Activated CD8-positive, alpha-beta T cell treated with anti-CD3 and anti-CD28 coated beads, Interleukin-2, amount 10 ng/mL, durations not matched to agents 7 days and 5 days (primary cell): ENCODE measurements around the gene RFFL. TPM values are rescaled to one million over a fixed set of nuclear protein-coding genes. Genes with fewer than 3 reads are reported as not detected.

Source experiments
- ATAC-seq: fragments of 150-1000 bp; cut with Tn5 transposase; one replicate; pipeline ENCODE4 v1.10.0; 2021; ENCODE audit warnings: moderate library complexity
- CTCF ChIA-PET: fragments of 350-600 bp; sonication (Branson Sonifier 250); formaldehyde crosslinking; loops from one replicate; lab custom pipeline; 2021; ENCODE audit warnings: antibody characterized with exemption; lab: Charles Lee
- POLR2A ChIA-PET: fragments of 350-600 bp; sonication (Branson Sonifier 250); formaldehyde crosslinking; loops from one replicate; lab custom pipeline; 2021; ENCODE audit warnings: antibody characterized with exemption; lab: Charles Lee
- DNase-seq: peaks from one replicate; pipeline ENCODE4 v3.0.0-alpha.2; 2020
- H3K27ac Mint-ChIP-seq: one replicate; pipeline ENCODE4 v1.8.0; 2021; ENCODE audit warnings: mild to moderate bottlenecking, mixed read lengths
- H3K27me3 Mint-ChIP-seq: one replicate; pipeline ENCODE4 v1.8.0; 2021; ENCODE audit warnings: low read depth, mixed read lengths
- H3K36me3 Mint-ChIP-seq: one replicate; pipeline ENCODE4 v1.8.0; 2021; ENCODE audit warnings: low read depth, mixed read lengths
- H3K4me1 Mint-ChIP-seq: one replicate; pipeline ENCODE4 v1.8.0; 2021; ENCODE audit warnings: low read depth, mixed read lengths
- H3K4me3 Mint-ChIP-seq: one replicate; pipeline ENCODE4 v1.8.0; 2021; ENCODE audit warnings: mild to moderate bottlenecking, mixed read lengths
- H3K9me3 Mint-ChIP-seq: one replicate; pipeline ENCODE4 v1.8.0; 2022; ENCODE audit warnings: mixed read lengths; ENCODE audit not compliant: insufficient read depth
- total RNA-seq, 2 experiments: library from RNA; stranded (reverse); gene quantifications; one replicate each; pipeline ENCODE4 v1.2.3, GENCODE V29; 2021

Gene RFFL
- total RNA-seq, 2 experiments from 2014 or later = 26.4 to 29.1 TPM

DNA sequence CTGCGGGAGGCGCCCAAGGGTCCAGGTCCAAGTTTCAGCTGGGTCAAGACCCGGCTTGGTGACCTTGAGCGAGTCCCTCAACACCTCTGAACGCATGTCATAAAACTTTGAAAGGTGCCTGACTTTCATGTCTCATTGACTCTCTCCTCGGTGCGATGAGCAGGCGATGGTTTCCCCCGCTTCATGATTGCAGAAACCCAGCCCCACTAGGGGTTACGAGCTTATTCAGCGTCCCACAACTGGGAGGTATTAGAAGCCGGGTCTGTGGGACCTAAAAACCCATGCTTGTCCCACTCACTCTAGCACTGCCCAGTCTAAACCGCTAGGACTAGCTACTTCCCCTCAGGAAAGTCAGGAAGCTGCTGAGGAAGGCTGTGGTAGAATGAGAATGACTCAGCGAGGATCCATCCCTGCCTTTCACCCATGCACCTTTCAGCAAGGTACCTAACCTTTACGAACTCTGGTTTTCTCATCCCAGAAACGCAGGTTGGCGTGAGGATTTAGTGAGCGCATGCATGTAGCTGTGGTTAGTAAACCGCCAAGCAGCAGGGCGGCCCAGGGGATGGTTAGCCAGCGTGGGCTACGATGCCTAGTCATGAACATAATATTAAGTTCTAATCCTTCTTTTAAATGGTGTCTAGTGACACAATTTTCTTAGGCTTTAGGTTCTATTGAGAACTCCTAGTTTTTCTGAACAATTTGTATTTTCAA lies 26.2 kb upstream of the RFFL start:
- CTCF ChIA-PET = interaction anchor here (0.7 to 5.9 kb wide), 33 partner anchors 8 to 675 kb away, joined by 3 to 62 read pairs (median 5); partner anchors contain the start of genes LIG3, RAD51D and RFFL
- peaks cover 5% of the 10 kb centered on the region for H3K36me3 Mint-ChIP-seq
- peak overlapping the region; percentile 76 for H3K4me3 Mint-ChIP-seq
- ATAC-seq (peak; percentile 41), DNase-seq (peak; percentile 63)
- POLR2A ChIA-PET = interaction anchor here (0.7 to 1.9 kb wide), 15 partner anchors 9 to 128 kb away, joined by 3 to 15 read pairs (median 4); partner anchors contain the start of genes CCT6B, RFFL and ZNF830
- peak overlapping the region; percentile 95 for H3K27ac Mint-ChIP-seq
- peaks cover 45% of the 10 kb centered on the region for H3K4me1 Mint-ChIP-seq
- no peaks in the 10 kb centered on the region for H3K9me3 Mint-ChIP-seq
- H3K27me3 Mint-ChIP-seq = no peaks in the 10 kb centered on the region

GRCh38 chr17:35088881-35089585 lies 25.5 kb upstream of the RFFL start:
- CTCF ChIA-PET = interaction anchor here (0.7 to 5.9 kb wide), 33 partner anchors 9 to 547 kb away, joined by 3 to 62 read pairs (median 6); partner anchors contain the start of genes LIG3, RAD51D and RFFL

GRCh38 chr17:35088356-35088880 lies 24.9 kb upstream of the RFFL start:
- Mint-ChIP-seq H3K4me1 (peaks cover 47% of the 10 kb centered on the region), H3K4me3 (peak overlapping the region; percentile 88), H3K36me3 (peaks cover 5% of the 10 kb centered on the region), H3K27me3 (no peaks in the 10 kb centered on the region), H3K9me3 (no peaks in the 10 kb centered on the region), H3K27ac (peak overlapping the region; percentile 86)
- no peak for ATAC-seq
- POLR2A ChIA-PET = interaction anchor here (0.7 to 1.6 kb wide), 8 partner anchors 9 to 74 kb away, joined by 3 to 10 read pairs (median 4); partner anchors contain the start of gene RFFL
- DNase-seq = peak; percentile 45
- CTCF ChIA-PET = interaction anchor here (1.0 to 2.8 kb wide), 9 partner anchors 25 to 107 kb away, joined by 3 to 54 read pairs (median 6); partner anchors contain the start of genes RAD51D and RFFL

More at GRCh38 chr17:35088881-35089585, 25.5 kb upstream of the RFFL start:
- Mint-ChIP-seq H3K27me3 (no peaks in the 10 kb centered on the region), H3K27ac (peak overlapping the region; percentile 95), H3K9me3 (no peaks in the 10 kb centered on the region), H3K4me1 (peaks cover 45% of the 10 kb centered on the region), H3K4me3 (peak overlapping the region; percentile 88), H3K36me3 (peaks cover 5% of the 10 kb centered on the region)
- ATAC-seq = peak; percentile 86
- POLR2A ChIA-PET = interaction anchor here (0.7 to 1.9 kb wide), 18 partner anchors 9 to 128 kb away, joined by 3 to 15 read pairs (median 4); partner anchors contain the start of genes CCT6B, RFFL and ZNF830
- DNase-seq = peak; percentile 91

DNA sequence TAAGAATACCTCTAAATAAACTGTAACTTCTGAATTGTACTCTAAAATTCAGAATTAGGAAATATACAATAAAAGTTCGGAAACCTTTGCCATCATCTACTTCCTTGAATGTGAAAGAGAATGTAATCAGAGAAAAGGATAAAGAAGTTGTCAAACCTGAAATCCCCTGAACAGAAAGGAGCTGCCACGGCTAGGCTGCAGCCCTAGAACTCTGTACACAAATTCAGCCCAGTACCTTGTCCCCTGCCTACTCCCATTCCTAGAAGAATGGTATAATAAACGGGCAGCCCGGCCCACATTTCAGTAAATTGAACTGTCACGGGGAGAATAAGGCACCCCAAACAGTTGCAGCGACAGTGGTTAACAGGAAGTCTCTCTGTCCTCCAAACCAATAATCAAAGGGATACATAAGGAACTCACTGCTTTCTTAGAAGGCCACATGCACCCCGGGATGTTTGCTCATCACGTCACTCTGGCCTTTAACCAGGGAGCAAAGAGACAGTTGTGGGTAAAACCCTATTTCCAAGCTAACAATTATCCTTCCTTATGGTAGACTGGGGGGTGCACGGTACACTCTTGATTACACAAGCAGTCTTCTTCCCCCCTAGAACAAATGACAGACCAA lies 24.3 kb upstream of the RFFL start:
- ATAC-seq (no peak), DNase-seq (peak; percentile 51)
- H3K27me3 Mint-ChIP-seq = no peaks in the 10 kb centered on the region
- H3K9me3 Mint-ChIP-seq = no peaks in the 10 kb centered on the region
- ChIA-PET POLR2A (interaction anchor here (0.6 to 1.6 kb wide), 10 partner anchors 8 to 74 kb away, joined by 3 to 10 read pairs (median 4); partner anchors contain the start of gene RFFL), CTCF (interaction anchor here (0.6 to 2.8 kb wide), 11 partner anchors 24 to 770 kb away, joined by 3 to 54 read pairs (median 4); partner anchors contain the start of genes RAD51D and RFFL)
- peaks cover 52% of the 10 kb centered on the region for H3K4me1 Mint-ChIP-seq
- H3K27ac Mint-ChIP-seq = peak overlapping the region; percentile 86
- H3K4me3 Mint-ChIP-seq = peak overlapping the region; percentile 88
- peaks cover 5% of the 10 kb centered on the region for H3K36me3 Mint-ChIP-seq

DNA sequence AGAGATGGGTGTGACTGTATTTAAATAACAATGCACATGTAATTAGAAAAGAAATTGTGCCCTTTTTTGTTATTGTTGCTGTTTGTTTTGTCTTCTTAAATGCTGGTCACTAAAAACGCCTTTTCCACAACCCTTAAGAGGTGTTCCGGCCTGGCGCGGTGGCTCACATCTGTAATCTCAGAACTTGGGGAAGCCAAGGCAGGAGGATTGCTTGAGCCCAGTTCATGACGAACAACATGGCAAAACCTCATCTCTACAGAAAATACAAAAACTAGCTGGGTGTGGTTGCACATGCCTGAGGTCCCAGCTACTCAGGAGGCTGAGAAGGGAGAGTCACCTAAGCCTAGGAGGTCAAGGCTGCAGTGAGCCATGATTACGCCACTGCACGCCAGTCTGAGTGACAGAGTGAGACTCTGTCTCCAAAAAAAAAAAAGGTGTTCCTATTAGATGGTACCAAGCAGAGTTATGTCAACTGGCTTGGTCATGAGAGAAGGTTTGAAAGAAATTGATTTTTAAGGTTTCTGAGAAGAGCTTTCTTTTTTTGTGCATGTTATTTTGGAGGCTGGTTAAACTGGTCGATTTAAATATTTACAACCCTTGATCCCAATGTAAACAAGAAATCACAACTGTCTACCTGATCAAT lies 23.5 kb upstream of the RFFL start:
- Mint-ChIP-seq H3K4me3 (peak overlapping the region; percentile 88), H3K9me3 (no peaks in the 10 kb centered on the region), H3K27ac (peak overlapping the region; percentile 86), H3K4me1 (peaks cover 60% of the 10 kb centered on the region), H3K36me3 (peaks cover 5% of the 10 kb centered on the region), H3K27me3 (no peaks in the 10 kb centered on the region)
- no peak for DNase-seq
- POLR2A ChIA-PET = interaction anchor here (0.6 to 2.3 kb wide), 8 partner anchors 7 to 64 kb away, joined by 3 to 11 read pairs (median 4); partner anchors contain the start of gene RFFL
- CTCF ChIA-PET = interaction anchor here (0.6 to 3.2 kb wide), 12 partner anchors 23 to 770 kb away, joined by 3 to 12 read pairs (median 4); partner anchors contain the start of gene RFFL
- no peak for ATAC-seq

- Mint-ChIP-seq H3K36me3 (peaks cover 6% of the 10 kb centered on the region), H3K27me3 (no peaks in the 10 kb centered on the region), H3K27ac (no peak overlapping the region), H3K9me3 (no peaks in the 10 kb centered on the region), H3K4me1 (peaks cover 67% of the 10 kb centered on the region), H3K4me3 (no peak overlapping the region)
- ATAC-seq = no peak
- CTCF ChIA-PET = interaction anchor here (0.7 to 3.2 kb wide), 7 partner anchors 13 to 93 kb away, joined by 3 to 11 read pairs (median 4); no protein-coding TSS in a partner anchor
- POLR2A ChIA-PET = interaction anchor here (0.6 to 2.3 kb wide), 3 partner anchors 22 to 40 kb away, joined by 3 to 11 read pairs (median 6); partner anchors contain the start of gene RFFL
- DNase-seq = no peak
These were observed 22.7 kb upstream of the RFFL start for GRCh38 chr17:35086164-35086563.

- peaks cover 71% of the 10 kb centered on the region for H3K4me1 Mint-ChIP-seq
- no peak overlapping the region for H3K4me3 Mint-ChIP-seq
- ChIA-PET POLR2A (interaction anchor here (0.6 to 2.3 kb wide), 3 partner anchors 21 to 96 kb away, joined by 3 to 11 read pairs (median 6); partner anchors contain the start of gene RFFL), CTCF (interaction anchor here (0.8 to 3.2 kb wide), 7 partner anchors 12 to 86 kb away, joined by 3 to 11 read pairs (median 4); partner anchors contain the start of gene RFFL)
- ATAC-seq = no peak
- peaks cover 9% of the 10 kb centered on the region for H3K36me3 Mint-ChIP-seq
- H3K9me3 Mint-ChIP-seq = no peaks in the 10 kb centered on the region
- H3K27me3 Mint-ChIP-seq = no peaks in the 10 kb centered on the region
- DNase-seq = no peak
- H3K27ac Mint-ChIP-seq = no peak overlapping the region
These were observed 21.5 kb upstream of the RFFL start for GRCh38 chr17:35084987-35085386.

DNA sequence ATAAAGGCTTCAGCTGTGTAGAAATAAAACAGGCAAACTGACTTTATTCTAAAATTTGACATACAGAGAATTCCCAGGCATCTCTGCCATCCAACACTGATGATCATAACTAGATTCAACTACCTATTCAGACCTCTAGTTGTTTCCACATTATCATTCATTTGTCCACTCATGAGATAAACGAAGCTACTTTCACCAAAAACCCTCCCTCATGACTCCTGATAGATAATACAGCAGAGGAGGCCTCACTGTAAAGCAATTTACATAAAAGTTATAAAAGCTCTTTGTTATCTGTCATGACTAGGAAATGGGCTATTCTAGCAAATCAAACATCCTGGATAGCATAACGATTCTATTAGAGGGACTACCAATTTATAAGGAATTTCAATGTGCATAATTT lies 19.6 kb upstream of the RFFL start:
- ChIA-PET CTCF (interaction anchor here (0.9 to 4.7 kb wide), 7 partner anchors 10 to 102 kb away, joined by 4 to 30 read pairs (median 6); partner anchors contain the start of genes RAD51D and RFFL), POLR2A (interaction anchor here (0.6 to 4.0 kb wide), 3 partner anchors 19 to 160 kb away, joined by 3 to 20 read pairs (median 3); partner anchors contain the start of genes RFFL and SLFN5)
- H3K27me3 Mint-ChIP-seq = no peaks in the 10 kb centered on the region
- no peak overlapping the region for H3K27ac Mint-ChIP-seq
- peaks cover 16% of the 10 kb centered on the region for H3K36me3 Mint-ChIP-seq
- DNase-seq (no peak), ATAC-seq (no peak)
- no peaks in the 10 kb centered on the region for H3K9me3 Mint-ChIP-seq
- H3K4me3 Mint-ChIP-seq = no peak overlapping the region
- H3K4me1 Mint-ChIP-seq = peaks cover 69% of the 10 kb centered on the region

- Mint-ChIP-seq H3K4me3 (peak overlapping the region; percentile 53), H3K27me3 (no peaks in the 10 kb centered on the region), H3K36me3 (peaks cover 18% of the 10 kb centered on the region), H3K4me1 (peaks cover 63% of the 10 kb centered on the region), H3K9me3 (no peaks in the 10 kb centered on the region), H3K27ac (peak overlapping the region; percentile 84)
- ATAC-seq (no peak), DNase-seq (no peak)
- ChIA-PET CTCF (interaction anchor here (0.9 to 4.7 kb wide), 9 partner anchors 9 to 101 kb away, joined by 3 to 30 read pairs (median 4); partner anchors contain the start of genes RAD51D and RFFL), POLR2A (interaction anchor here (0.9 to 4.0 kb wide), 4 partner anchors 18 to 161 kb away, joined by 3 to 20 read pairs (median 4); partner anchors contain the start of genes RFFL and SLFN5)
These were observed 18.7 kb upstream of the RFFL start for GRCh38 chr17:35082073-35082657.
